Omental fat pad (tissue), 4 donors: ENCODE data around the gene PLCB4. TPM values are rescaled to one million over a fixed set of nuclear protein-coding genes. Genes with fewer than 3 reads are reported as not detected.

Experiments used
- ATAC-seq: fragments of 150-250 bp; one replicate; pipeline ENCODE4 v1.9.1; 2016; ENCODE audit warnings: mild to moderate bottlenecking, moderate library complexity; ENCODE audit not compliant: low FRiP score
- DNase-seq: peaks from one replicate; pipeline ENCODE4 v3.0.0-alpha.2; 2019; ENCODE audit warnings: low spot score
- total RNA-seq, 4 donors: library from RNA; depleted of rRNA; stranded (reverse); fragments of >200 nt; gene quantifications; one replicate each; pipeline ENCODE4 v1.1.0, GENCODE V29; 2016
- TF ChIP-seq, protein P1 (sequence below), 3 donors: fragments of 450-650 bp; IDR thresholded peaks; one replicate each; pipeline ENCODE4 v1.5.1; 2016 to 2017; ENCODE audit warnings: antibody characterized with exemption in 3 of 3, mild to moderate bottlenecking in 3 of 3, moderate library complexity in 2 of 3

PLCB4 gene
- total RNA-seq, 4 donors from 2014 or later, result 6.6 to 18.4 (median 11.4) TPM

DNA sequence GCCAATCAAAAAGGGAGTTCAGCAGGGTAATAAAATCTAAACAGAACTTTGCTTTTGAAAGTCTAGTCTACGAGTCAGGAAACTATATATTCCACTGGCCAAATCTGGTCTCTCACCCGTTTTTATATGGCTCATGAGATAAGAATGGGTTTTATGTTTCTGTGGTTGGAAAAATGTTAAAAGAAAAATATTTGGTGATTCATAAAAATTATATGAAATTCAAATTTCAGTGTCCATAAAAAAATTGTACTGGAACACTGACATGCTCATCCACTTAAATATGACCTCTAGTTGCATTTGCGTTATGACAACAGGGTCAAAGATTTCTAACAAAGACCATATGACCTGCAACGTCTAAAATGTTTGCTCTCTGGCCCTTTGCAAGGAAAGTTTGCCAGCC is 423.2 kb downstream of the PLCB4 start:
- DNase-seq, result no peak
- TF ChIP-seq, protein P1, sequence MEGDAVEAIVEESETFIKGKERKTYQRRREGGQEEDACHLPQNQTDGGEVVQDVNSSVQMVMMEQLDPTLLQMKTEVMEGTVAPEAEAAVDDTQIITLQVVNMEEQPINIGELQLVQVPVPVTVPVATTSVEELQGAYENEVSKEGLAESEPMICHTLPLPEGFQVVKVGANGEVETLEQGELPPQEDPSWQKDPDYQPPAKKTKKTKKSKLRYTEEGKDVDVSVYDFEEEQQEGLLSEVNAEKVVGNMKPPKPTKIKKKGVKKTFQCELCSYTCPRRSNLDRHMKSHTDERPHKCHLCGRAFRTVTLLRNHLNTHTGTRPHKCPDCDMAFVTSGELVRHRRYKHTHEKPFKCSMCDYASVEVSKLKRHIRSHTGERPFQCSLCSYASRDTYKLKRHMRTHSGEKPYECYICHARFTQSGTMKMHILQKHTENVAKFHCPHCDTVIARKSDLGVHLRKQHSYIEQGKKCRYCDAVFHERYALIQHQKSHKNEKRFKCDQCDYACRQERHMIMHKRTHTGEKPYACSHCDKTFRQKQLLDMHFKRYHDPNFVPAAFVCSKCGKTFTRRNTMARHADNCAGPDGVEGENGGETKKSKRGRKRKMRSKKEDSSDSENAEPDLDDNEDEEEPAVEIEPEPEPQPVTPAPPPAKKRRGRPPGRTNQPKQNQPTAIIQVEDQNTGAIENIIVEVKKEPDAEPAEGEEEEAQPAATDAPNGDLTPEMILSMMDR (IDR thresholded peaks at IDR 0.05), result no peak
- ATAC-seq, result no peak

DNA sequence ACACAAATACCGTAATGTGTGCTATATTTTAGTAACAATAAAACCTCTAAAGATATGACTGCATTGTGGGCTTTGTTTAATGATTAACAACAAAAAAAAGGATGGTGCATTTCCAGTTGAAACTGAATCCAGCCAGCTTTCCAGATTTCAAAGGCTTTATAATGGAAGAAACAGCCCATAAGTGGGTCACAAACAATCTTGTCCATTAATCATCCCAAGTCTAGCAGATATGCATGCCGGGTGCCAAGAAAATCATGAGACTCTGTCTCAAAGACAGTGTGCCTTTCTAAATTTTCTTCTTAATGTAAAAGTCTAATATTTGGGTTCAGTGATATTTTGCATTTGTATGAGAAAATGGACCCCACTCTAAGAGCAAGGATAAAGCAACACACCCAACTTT is 424.9 kb downstream of the PLCB4 start:
- DNase-seq (no peak), ATAC-seq (no peak)
- TF ChIP-seq, protein P1 (IDR thresholded peaks at IDR 0.05), result no peak

DNA sequence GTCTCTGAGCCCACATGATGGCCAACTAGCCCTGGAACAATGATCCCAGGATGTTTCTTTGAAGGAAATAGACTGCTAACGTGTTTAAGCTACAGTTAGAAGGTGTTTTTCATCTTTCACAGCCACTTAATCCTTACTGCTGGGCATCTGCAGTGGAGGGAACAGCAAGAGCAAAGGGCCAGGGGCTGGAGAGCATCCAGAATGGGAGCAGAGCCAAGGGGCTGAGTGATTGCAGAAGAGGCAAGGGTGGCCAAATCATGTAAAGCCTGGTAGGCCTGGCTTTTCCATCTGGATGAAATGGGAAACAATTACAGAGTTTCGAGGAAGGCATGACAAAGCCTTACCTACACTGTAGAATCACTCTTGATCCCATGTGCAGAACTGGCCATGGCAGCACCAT is 426.8 kb downstream of the PLCB4 start:
- DNase-seq (no peak), ATAC-seq (no peak)
- TF ChIP-seq, protein P1 (IDR thresholded peaks at IDR 0.05), result no peak

DNA sequence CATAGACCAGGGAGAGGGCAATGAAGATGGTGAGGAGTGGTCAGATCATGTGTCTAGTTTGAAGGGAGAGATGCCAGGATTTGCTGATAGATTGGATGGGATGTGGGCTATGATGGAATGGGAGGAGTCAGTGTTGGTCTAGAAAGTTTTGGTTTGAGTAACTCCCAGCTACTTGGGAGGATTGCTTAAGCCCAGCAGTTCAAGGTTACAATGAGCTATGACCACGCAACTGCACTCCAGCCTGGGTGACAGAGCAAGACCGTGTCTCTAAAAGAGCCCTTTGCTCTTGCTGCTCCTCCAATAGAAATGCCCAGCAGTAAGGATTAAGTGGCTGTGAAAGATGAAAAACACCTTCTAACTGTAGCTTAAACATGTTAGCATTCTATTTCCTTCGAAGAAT is 427.3 kb downstream of the PLCB4 start:
- no peak for ATAC-seq
- TF ChIP-seq, protein P1 (IDR thresholded peaks at IDR 0.05), result no peak
- DNase-seq, result no peak

DNA sequence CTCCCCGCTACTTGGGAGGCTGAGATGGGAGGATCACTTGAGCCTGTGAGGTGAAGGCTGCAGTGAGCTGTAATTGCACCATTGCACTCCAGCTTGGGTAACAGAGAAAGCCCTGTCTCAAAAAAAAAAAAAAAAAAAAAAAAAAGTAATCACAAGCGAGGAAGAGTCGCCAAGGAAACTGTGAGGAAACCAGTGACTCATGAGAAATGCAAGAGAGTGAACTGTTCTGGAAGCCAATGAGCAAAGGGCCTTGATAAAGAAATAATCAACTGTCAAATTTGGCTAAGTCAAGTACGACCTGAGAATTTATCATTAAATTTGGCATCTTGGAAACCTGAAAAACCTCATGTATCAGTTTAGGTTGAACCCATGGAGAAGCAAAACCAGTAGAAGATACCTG is 429.4 kb downstream of the PLCB4 start:
- no peak for ATAC-seq

DNA sequence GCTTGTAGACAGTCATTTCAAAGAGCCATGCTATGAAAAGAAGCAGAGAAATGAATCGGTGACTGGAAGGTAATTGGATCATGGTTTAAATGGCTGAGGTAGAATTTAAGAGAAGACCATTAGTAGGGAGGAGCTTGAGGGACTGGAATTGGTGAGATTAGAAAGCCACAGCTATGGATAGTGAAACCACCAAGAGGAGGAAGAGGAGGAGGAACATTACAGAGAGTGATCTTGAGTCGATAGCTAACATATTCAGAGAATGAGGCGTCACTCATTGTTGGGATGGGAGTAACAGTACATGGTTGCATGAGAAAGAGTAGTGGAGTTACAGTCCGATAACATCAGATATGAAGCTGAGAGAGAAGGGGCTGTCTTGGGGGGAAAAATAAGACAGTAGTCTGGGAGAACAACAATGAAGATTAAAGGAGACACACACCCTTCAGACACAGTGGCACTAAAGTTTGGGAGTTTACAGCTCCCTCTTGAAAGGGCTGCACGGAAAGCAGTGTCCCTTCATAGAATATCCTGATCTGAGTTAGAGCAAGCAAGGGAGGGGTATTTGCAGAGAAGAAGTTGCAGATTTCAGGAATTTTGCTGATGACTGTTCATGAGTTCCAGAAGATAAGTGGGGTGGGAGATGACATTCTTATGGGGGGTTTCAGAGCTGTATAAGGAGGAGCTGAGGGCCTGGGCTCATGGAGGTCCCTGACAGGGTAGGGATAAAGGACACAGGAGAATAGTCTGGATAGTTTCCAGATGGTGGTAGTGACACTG is 430.4 kb downstream of the PLCB4 start:
- ATAC-seq (no peak), DNase-seq (no peak)
- TF ChIP-seq, protein P1 (IDR thresholded peaks at IDR 0.05), result no peak

More for the DNA sequence above, 429.4 kb downstream of the PLCB4 start:
- TF ChIP-seq, protein P1 (IDR thresholded peaks at IDR 0.05), result no peak
- no peak for DNase-seq

DNA sequence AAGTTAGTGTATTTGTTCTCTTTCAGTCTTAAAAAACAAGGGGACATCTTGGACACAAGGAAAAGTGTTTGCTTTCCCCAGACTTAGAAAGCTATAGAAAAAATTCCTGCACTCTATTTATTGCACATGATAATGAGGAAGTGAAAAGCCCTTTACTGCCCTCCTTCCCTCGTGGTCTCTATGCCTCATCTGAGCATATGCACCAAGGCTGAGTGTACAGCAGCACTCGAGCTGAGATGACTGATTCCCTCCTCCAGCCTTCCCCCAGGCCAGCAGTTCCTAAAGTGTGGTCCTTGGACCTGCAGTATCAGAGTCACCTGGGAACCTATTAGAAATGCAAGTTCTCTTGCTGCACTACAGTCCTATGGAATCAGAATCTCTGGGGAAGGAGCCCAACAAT is 431.2 kb downstream of the PLCB4 start:
- ATAC-seq, result no peak
- no peak for DNase-seq
- TF ChIP-seq, protein P1 (IDR thresholded peaks at IDR 0.05), result no peak
